Measurements from ENCODE around the gene FNTB. TPM values are rescaled to one million over a fixed set of nuclear protein-coding genes. Genes with fewer than 3 reads are reported as not detected.
A peak's percentile ranks its signal among the peaks of the same experiment; 100 is the strongest.

FNTB gene
- total RNA-seq, 1 donor from 2014 or later: 28.6 TPM

DNA sequence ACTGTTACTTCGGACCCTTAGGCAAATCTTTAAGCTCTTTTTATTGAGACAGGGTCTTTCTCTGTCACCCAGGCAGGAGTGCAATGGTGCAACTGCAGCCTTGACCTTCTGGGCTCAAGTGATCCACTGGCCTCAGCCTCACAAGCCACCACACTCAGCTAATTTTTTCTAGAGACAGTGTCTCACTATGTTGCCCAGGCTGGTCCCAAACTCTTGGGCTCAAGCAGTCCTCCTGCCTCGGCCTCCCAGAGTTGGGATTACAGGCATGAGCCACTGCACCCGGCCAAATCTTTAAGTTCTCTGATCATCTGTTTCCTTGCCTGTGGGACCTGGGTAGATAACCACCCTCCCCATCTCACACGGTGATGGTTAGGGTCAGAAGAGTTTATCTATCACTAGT is 41.8 kb upstream of the FNTB start:
- H3K27me3 Mint-ChIP-seq (ENCODE audit: low read depth): no peaks in the 10 kb centered on the region
- H3K9me3 Mint-ChIP-seq: no peaks in the 10 kb centered on the region
- TF ChIP-seq, protein P1, sequence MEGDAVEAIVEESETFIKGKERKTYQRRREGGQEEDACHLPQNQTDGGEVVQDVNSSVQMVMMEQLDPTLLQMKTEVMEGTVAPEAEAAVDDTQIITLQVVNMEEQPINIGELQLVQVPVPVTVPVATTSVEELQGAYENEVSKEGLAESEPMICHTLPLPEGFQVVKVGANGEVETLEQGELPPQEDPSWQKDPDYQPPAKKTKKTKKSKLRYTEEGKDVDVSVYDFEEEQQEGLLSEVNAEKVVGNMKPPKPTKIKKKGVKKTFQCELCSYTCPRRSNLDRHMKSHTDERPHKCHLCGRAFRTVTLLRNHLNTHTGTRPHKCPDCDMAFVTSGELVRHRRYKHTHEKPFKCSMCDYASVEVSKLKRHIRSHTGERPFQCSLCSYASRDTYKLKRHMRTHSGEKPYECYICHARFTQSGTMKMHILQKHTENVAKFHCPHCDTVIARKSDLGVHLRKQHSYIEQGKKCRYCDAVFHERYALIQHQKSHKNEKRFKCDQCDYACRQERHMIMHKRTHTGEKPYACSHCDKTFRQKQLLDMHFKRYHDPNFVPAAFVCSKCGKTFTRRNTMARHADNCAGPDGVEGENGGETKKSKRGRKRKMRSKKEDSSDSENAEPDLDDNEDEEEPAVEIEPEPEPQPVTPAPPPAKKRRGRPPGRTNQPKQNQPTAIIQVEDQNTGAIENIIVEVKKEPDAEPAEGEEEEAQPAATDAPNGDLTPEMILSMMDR (conservative IDR thresholded peaks at IDR 0.05): no peak

DNA sequence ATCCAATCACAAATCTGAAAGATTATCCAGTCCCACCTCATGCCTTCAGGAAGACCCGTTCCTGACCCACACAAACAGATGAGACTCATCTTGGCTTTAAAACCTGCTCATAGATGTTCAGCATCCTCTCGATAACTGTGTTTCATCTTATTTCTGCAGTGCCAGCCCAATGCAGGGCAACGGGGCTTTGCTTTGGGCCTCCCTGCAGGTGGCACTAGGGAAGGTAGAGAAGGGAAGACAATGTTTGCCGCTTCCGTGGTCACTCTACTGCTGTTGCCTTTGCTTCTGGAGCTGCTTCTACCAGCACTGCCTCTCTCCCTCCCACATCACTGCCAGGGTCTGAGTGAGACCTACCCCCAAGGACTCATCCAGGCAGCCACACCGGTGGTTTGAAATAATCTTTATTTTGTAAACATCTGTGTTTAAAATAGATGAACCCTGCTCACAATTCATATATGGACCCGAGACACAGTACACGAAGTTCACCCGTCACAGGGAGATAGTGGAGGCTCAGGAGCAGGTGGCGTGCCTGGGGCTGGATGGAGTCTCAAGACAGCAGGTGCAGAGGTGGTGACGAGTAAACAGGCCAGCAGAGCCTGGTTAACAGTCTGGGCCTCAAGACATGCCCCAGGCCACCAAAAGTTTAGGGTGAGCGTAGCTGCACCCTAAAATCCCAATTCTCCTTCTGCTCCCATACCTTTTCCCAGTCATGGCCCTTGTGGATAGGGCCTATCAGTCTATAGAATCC is 41.1 kb upstream of the FNTB start:
- Mint-ChIP-seq H3K27ac (ENCODE audit: unreplicated experiment) (peak overlapping the region; percentile 78), H3K36me3 (ENCODE audit: low read depth) (peaks cover 4% of the 10 kb centered on the region), H3K4me1 (no peaks in the 10 kb centered on the region), H3K27me3 (ENCODE audit: low read depth) (no peaks in the 10 kb centered on the region), H3K4me3 (no peak overlapping the region), H3K9me3 (no peaks in the 10 kb centered on the region)
- TF ChIP-seq, protein P1 (conservative IDR thresholded peaks at IDR 0.05): no peak
- DNase-seq (ENCODE audit: low read depth, low spot score): no peak

More for the DNA sequence above, 41.8 kb upstream of the FNTB start:
- no peak overlapping the region for H3K4me3 Mint-ChIP-seq
- DNase-seq (ENCODE audit: low read depth, low spot score): no peak
- peak overlapping the region; percentile 5 for H3K27ac Mint-ChIP-seq (ENCODE audit: unreplicated experiment)
- H3K4me1 Mint-ChIP-seq: no peaks in the 10 kb centered on the region
- H3K36me3 Mint-ChIP-seq (ENCODE audit: low read depth): peaks cover 6% of the 10 kb centered on the region

DNA sequence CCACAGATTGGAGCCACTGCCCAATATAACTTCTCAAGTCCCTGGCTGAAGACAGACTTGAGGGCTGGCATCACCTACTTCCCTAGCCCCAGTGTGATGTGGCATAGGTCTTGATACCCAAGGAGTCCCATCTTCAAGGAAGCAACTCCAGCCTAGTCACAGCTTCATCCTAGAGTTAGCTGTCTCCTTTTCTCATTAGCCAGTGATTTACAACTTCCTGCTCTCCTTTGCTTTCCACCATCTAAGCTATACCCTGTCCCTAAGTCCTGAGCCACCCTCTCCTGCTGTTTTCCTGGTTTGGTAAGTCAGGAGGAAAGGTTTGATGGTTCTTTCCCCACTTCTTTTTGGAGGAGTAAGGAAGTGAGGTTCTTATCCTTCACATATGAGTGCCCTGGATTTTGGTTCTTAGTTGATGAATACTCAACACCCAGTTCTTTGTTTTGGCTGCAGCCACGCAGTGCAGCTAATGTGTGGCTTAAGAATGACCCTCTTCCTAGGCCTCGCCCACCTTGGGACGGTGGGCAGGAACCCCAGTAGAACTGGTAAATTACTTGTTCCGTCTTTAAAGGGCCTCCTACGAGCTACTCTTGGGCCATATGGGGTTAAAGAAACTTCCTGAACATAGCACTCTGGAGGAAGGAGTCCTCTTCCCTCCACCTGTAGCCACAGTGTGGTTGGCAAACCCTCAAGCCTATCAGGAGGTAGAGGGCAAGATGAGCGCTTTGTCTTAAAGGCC is 40.2 kb upstream of the FNTB start:
- peaks cover 4% of the 10 kb centered on the region for H3K36me3 Mint-ChIP-seq (ENCODE audit: low read depth)
- H3K27ac Mint-ChIP-seq (ENCODE audit: unreplicated experiment): no peak overlapping the region
- no peaks in the 10 kb centered on the region for H3K4me1 Mint-ChIP-seq
- TF ChIP-seq, protein P1 (conservative IDR thresholded peaks at IDR 0.05): no peak
- no peaks in the 10 kb centered on the region for H3K9me3 Mint-ChIP-seq
- no peaks in the 10 kb centered on the region for H3K27me3 Mint-ChIP-seq (ENCODE audit: low read depth)
- DNase-seq (ENCODE audit: low read depth, low spot score): no peak
- no peak overlapping the region for H3K4me3 Mint-ChIP-seq

DNA sequence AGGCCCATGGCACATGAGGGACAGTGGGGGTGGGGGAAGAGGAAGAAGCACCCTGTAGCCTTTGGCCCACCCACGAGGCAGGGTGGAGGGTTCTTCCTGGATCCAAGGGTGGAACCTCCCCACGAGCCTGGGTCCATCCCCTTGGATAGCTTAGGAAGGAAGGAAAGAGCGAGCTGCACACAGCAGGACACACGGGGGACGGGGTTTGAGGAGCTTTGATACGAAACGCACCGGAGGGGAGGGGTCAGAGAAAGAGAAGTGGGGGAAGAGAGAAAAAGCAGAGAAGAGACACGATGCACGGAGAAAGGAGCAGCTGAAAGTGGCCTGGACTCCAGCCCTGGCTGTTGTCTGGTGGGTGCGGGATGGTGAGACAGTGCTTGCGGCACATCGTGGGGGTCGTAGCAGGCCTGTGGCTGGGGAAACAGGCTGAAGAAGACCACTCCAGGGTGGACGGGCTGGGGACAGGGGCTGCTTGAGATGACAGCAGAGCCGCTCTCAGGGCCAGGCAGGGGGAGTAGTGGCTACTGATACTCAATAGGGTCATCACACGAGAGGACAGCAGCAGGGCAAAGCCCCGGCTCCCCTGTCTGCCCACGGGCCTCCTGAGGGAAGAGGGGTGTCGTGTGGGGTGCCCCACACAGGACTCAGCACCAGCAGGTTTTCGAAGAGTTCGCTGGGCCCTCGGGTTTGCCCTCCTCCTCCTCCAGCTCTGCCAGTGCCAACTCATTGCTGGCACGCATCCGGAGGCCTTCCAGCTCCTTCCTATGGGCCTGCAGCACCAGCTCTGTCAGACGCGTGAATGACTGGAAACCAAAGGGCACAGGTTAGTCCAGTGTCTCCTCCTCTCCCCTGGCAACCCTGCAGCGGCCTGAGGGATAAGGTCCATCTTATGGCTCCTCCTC is 38.7 kb upstream of the FNTB start:
- TF ChIP-seq, protein P1 (conservative IDR thresholded peaks at IDR 0.05): no peak
- no peak for DNase-seq (ENCODE audit: low read depth, low spot score)
- Mint-ChIP-seq H3K9me3 (no peaks in the 10 kb centered on the region), H3K4me3 (no peak overlapping the region), H3K27me3 (ENCODE audit: low read depth) (no peaks in the 10 kb centered on the region), H3K4me1 (no peaks in the 10 kb centered on the region), H3K27ac (ENCODE audit: unreplicated experiment) (peak overlapping the region; percentile 92), H3K36me3 (ENCODE audit: low read depth) (peaks cover 4% of the 10 kb centered on the region)

- Mint-ChIP-seq H3K27me3 (ENCODE audit: low read depth) (no peaks in the 10 kb centered on the region), H3K27ac (ENCODE audit: unreplicated experiment) (no peak overlapping the region), H3K4me3 (no peak overlapping the region), H3K9me3 (no peaks in the 10 kb centered on the region), H3K36me3 (ENCODE audit: low read depth) (peaks cover 4% of the 10 kb centered on the region), H3K4me1 (no peaks in the 10 kb centered on the region)
- no peak for DNase-seq (ENCODE audit: low read depth, low spot score)
- TF ChIP-seq, protein P1 (conservative IDR thresholded peaks at IDR 0.05): no peak
Observed at GRCh38 chr14:64948612-64949210, 38.0 kb upstream of the FNTB start.

All from neural crest cell (in vitro differentiated cells).